Gastroesophageal sphincter (tissue), 3 donors: ENCODE data around the gene DNAAF8.

Source experiments
- CTCF ChIP-seq, 4 experiments: fragments of 200-600 bp in 2 of 4; fragments of 450-650 bp in 2 of 4; sonication (generic) in 1 of 4; IDR thresholded peaks; one replicate each; pipeline ENCODE4 v1.5.1; 2017 to 2019; ENCODE audit warnings: antibody characterized with exemption in 4 of 4, mild to moderate bottlenecking in 2 of 4, moderate library complexity in 2 of 4
- EP300 ChIP-seq: sonication (generic); formaldehyde crosslinking; IDR thresholded peaks from one replicate; pipeline ENCODE4 v1.6.1; 2017; ENCODE audit warnings: antibody characterized with exemption, mild to moderate bottlenecking

GRCh38 chr16:4753227-4753626 is 18.9 kb downstream of the DNAAF8 start:
- no peak for TF ChIP-seq CTCF (IDR thresholded peaks at IDR 0.05)
- TF ChIP-seq EP300: no peak
